Motor neuron (in vitro differentiated cells): Measurements from ENCODE around the gene AGAP1. TPM values are rescaled to one million over a fixed set of nuclear protein-coding genes. Genes with fewer than 3 reads are reported as not detected.

Experiments
- ATAC-seq, 8 experiments: fragments of 200-7000 bp; cut with Tn5 transposase; replicated peaks in 6 of 8; 2 replicates each; pipeline ENCODE4 v1.8.0; 2021; ENCODE audit warnings: mild to moderate bottlenecking in 8 of 8, moderate library complexity in 8 of 8
- H3K27ac ChIP-seq, 2 donors: fragments of 250-450 bp; sonication (Bioruptor Pico); 2 replicates each; pipeline ENCODE4 v1.9.0; 2021; ENCODE audit warnings: antibody characterized with exemption in 2 of 2, mild to moderate bottlenecking in 2 of 2, moderate library complexity in 1 of 2
- H3K4me1 ChIP-seq, 2 donors: fragments of 250-450 bp; sonication (Bioruptor Pico); replicated peaks in 1 of 2; 2 replicates each; pipeline ENCODE4 v1.6.1; 2021; ENCODE audit warnings: antibody characterized with exemption in 2 of 2, mild to moderate bottlenecking in 2 of 2, moderate library complexity in 1 of 2
- H3K4me3 ChIP-seq, 5 donors: fragments of 250-450 bp; sonication (Bioruptor Pico); 2 replicates each; pipeline ENCODE4 v1.9.0; 2021; ENCODE audit warnings: antibody characterized with exemption in 5 of 5, mild to moderate bottlenecking in 5 of 5, moderate library complexity in 4 of 5
- WGBS, 10 experiments: fragments of 450-650 bp; shearing (Covaris generic); methylation state at CpG; one replicate each; pipeline ENCODE4 v1.0.0; 2022; 5-methylcytosine and 5-hydroxymethylcytosine counted together
- in situ Hi-C, 9 experiments: fragments of 400-800 bp; cut with MboI; loops; one replicate each; pipeline ENCODE4 v1.15.0; 2021; ENCODE audit warnings: low sequenced_read_pairs in 9 of 9, low pct_unique_long_range_greater_than_20kb in 2 of 9; ENCODE audit not compliant: unreplicated experiment in 9 of 9
- total RNA-seq, 8 experiments: library from RNA; unstranded; fragments of 300-600 nt; gene quantifications; 2 replicates each; pipeline versions ENCODE4 v1.2.3 to v1.2.4, GENCODE V29; 2022

Gene AGAP1
- total RNA-seq, 8 experiments from 2014 or later: 5.9 to 51.1 (median 34.3) TPM

DNA sequence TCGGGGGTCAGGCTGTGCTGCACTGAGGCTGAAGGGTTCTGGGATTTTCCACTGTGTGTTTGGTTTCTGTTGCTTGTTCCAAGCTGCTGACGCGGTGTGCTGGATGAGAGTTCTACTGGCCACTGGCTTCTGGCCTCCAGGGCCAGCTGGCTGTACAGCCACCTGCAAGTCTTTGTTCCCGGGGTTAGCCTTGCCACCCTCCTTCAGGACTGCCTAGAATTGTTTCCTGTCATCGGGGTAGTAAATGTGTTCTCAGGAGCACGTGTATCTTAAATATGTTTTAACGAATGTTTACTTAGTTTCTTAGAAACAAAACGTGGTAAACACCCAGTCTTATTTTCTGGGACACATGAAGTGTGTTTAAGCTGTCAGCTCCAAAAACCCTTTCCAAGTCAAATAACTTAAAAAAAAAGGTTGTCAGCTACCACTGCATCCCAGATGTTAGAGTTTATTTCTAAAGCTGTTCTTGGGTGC is 231.2 kb downstream of the AGAP1 start:
- in situ Hi-C loops: loop anchor here in 4 of 9 experiments (25.0 kb wide), 3 partner anchors 113 to 588 kb away; no protein-coding TSS in a partner anchor

DNA sequence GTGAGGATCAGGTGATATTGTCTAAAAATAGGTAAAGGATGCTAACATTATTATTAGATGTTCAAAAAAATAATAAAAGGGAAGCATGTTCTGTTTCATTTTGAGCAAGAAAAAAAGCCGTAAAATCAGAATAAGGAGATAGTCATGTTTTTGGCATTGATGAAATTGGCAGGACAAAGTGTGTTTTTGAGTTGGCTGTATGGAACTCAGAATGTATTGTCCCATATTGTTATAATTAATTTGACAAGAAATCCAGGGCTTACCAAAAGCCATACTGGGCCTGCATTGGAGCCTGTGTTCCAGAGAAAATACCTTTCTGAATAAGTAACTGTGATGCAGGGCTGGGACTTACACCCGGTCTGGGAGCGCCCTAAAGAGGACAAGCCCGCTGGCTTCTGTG is 232.0 kb downstream of the AGAP1 start:
- no peak overlapping the region for H3K27ac ChIP-seq
- no peak for ATAC-seq
- H3K4me3 ChIP-seq: no peak overlapping the region
- H3K4me1 ChIP-seq: peaks cover 5 to 10% of the 10 kb centered on the region in 2 donors
- WGBS, 10 experiments: 42 to 100% (median 92%) methylated on average over 1 to 4 of the region's 4 CpGs; no CpG with 5 or more reads in 1 of the 10 experiments
- in situ Hi-C loops: loop anchor here in 4 of 9 experiments (25.0 kb wide), 3 partner anchors 114 to 589 kb away; no protein-coding TSS in a partner anchor

More for the DNA sequence above, 231.2 kb downstream of the AGAP1 start:
- no peak for ATAC-seq
- Histone ChIP-seq H3K4me1 (peaks cover 5 to 10% of the 10 kb centered on the region in 2 donors), H3K4me3 (no peak overlapping the region), H3K27ac (no peak overlapping the region)
- 30 to 86% (median 77%) methylated on average over 2 to 8 of the region's 8 CpGs; no CpG with 5 or more reads in 1 of the 10 experiments for WGBS, 10 experiments

DNA sequence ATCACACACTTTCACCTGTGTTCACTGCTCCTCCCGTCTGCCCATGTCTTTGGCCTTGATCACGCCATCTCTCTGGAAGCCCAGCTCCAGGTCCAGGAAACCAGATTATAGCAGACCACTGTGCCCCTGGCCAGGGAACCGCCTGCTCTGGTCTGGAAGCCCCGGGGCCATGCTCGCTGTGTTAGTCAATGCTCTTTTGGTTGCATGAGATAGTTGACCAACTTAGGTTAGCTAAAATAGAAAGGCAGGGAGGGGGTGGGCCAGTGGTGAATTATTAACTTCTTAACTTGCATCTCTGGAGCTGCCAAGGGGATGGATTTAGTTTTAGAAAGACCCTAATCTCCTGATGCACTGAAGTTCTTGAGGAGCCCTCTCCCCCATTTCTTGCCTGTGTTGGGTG is 232.7 kb downstream of the AGAP1 start:
- ATAC-seq: no peak
- in situ Hi-C loops: loop anchor here in 4 of 9 experiments (25.0 kb wide), 3 partner anchors 114 to 589 kb away; no protein-coding TSS in a partner anchor
- H3K4me1 ChIP-seq: peaks cover 9 to 10% of the 10 kb centered on the region in 2 donors
- 73 to 100% (median 100%) methylated on average over 1 to 5 of the region's 5 CpGs; no CpG with 5 or more reads in 4 of the 10 experiments for WGBS, 10 experiments
- no peak overlapping the region for H3K4me3 ChIP-seq
- H3K27ac ChIP-seq: no peak overlapping the region

DNA sequence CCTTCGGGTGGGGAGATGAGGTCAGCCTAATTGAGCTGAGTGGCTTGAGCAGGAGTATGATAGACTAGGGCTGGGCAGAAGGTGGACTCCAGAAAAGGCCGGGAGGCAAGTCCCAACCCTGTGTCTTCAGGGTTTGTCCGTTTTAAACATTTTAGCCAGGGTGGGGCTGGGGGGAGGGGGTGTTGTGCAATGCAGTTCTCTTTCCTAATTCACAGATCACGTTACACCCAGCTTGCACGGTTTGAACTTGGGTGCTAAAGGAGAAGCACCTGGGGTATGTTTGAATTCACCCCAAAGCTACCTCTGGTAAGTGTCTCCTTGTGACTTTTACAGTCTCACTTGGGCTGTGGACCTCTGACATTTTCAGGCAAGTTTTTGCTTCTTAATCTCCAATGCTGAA is 233.3 kb downstream of the AGAP1 start:
- ATAC-seq: peak in 3 of 8 experiments; percentile 52 to 90 (median 76)
- no peak overlapping the region for H3K4me3 ChIP-seq
- 7 to 100% (median 77%) methylated on average over 1 to 4 of the region's 5 CpGs; no CpG with 5 or more reads in 4 of the 10 experiments for WGBS, 10 experiments
- in situ Hi-C loops: loop anchor here in 4 of 9 experiments (25.0 kb wide), 3 partner anchors 115 to 590 kb away; no protein-coding TSS in a partner anchor
- no peak overlapping the region for H3K27ac ChIP-seq
- H3K4me1 ChIP-seq: peaks cover 9 to 10% of the 10 kb centered on the region in 2 donors

DNA sequence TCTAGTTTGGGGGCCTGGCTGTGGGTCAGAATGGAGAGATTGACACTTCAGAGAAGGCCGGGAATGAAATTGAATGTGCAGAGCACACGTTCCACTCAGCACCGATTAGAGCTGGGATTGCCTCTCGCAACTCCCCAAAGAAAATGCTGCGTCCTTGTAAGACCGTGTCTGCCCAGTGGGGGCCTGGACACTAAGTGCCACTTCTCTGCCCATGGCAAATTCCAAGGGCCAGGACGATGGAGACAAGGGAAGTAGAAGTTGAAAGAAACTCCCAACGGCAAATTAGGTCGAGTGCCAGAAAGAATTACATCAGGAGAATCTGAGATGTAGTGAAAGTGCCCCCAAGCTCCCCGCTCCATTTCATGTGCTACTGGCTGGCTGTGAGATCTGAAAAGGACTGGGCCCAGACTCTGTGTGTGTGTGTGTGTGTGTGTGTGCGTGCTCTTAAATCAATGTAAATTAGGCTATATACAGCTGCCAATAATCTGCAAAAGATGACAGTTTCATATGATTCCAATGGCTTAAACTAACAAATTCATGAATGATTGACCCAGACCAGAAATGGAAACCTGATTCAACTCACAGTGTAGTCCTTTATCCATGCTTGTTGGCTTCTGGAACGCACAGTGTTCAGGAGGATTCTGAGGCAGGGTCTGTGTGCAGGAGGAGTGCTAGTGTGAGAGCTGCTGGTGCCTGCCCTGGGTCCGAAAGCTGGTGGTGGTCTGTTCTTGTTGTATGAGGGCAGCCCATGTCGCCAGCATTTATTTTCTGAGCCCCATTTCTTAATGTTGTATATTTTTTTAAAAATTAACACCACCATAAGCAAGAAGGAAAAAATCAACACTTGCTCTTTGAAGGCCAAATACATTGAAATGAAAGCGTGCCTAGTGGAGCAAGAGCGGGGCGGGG is 234.3 kb downstream of the AGAP1 start:
- no peak for ATAC-seq
- H3K4me1 ChIP-seq: peaks cover 9 to 10% of the 10 kb centered on the region in 2 donors
- in situ Hi-C loops: loop anchor here in 4 of 9 experiments (25.0 kb wide), 3 partner anchors 116 to 591 kb away; no protein-coding TSS in a partner anchor
- H3K4me3 ChIP-seq: no peak overlapping the region
- 63 to 100% (median 95%) methylated on average over 1 to 13 of the region's 17 CpGs for WGBS, 10 experiments
- no peak overlapping the region for H3K27ac ChIP-seq

DNA sequence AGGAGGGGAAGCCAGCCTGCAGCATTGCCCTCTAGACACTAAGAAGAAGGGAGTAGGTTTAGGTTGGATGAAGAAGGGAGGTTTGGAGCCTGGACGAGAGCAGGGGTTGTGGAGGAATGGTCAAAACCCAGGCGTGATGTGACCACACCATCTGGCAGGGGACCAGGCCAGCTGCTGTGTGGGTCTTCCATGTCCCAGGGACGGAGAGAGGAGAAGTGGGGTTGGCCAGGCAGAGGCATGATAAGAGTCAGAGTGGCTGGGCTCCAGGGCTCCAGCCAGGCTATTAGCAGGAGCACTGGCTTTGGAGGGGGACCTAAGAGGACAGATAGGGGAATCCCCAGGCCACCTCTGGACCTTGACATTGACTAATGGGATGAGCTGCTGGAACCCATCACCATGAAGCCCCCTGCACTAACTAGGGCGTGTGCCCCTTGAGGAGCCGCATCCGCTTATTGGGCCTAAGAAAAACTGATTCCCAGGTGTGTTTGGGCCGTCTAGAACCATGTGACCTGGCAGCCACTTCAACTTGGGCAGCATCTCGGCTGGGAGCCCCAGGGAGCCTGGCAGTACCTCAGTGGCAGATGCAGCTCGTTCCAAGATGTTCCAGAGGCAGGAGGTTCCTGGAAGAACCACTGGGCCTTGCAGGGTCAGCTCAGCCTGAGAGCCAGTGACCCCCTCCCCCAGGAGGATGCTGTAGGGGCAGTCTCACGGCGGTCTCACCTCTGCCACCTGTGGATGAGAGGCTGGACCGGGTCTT is 235.1 kb downstream of the AGAP1 start:
- no peak for ATAC-seq
- Histone ChIP-seq H3K4me1 (peaks cover 9 to 10% of the 10 kb centered on the region in 2 donors), H3K4me3 (no peak overlapping the region), H3K27ac (no peak overlapping the region)
- in situ Hi-C loops: loop anchor here in 4 of 9 experiments (25.0 kb wide), 3 partner anchors 117 to 592 kb away; no protein-coding TSS in a partner anchor
- WGBS, 10 experiments: 84 to 100% (median 98%) methylated on average over 1 to 4 of the region's 12 CpGs; no CpG with 5 or more reads in 4 of the 10 experiments

DNA sequence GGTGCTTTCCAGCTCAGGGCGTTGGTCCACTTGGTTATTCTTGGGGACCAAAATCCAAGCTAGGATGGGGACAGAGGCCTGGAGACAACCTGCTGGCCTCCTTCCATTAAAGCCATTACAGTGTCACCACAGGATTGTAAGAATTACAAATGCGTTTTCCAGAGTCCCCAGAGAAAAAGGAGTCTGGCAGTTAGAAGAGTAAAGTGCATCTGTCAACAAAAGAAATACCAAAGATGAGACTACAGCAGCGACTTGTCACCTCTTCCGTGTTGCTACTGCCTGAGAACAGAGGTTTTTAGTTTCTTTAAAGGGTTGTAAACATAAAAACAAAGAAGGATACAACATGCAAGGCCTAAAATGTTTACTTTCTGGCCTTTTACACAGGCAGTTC is 235.7 kb downstream of the AGAP1 start:
- no peak overlapping the region for H3K27ac ChIP-seq
- in situ Hi-C loops: loop anchor here in 4 of 9 experiments (25.0 kb wide), 3 partner anchors 117 to 592 kb away; no protein-coding TSS in a partner anchor
- H3K4me3 ChIP-seq: no peak overlapping the region
- 61 to 93% (median 68%) methylated on average over 3 of the region's 4 CpGs; no CpG with 5 or more reads in 5 of the 10 experiments for WGBS, 10 experiments
- ATAC-seq: peak in 3 of 8 experiments; percentile 46 to 75 (median 54)
- peaks cover 9 to 10% of the 10 kb centered on the region in 2 donors for H3K4me1 ChIP-seq

DNA sequence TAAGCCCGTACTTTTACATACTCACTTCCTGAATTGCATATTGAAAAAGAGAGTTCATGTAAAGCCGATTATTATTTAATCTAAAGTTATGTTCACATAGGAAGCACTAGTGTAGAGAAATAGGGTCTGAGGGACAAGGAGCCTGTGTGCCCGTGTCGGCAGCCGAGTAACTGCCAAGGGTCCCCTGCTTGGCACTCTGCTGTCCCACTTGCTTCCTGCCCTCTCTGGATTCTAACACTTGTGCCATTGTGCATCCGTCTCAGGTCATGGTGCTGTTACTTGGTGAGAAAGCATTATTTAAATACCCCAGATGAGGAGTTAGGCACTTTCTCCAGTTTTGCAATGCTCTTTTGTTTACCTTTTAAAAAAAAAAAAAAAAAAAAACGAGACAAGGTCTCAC is 236.3 kb downstream of the AGAP1 start:
- in situ Hi-C loops: loop anchor here in 4 of 9 experiments (25.0 kb wide), 3 partner anchors 118 to 593 kb away; no protein-coding TSS in a partner anchor
- Histone ChIP-seq H3K4me3 (no peak overlapping the region), H3K27ac (no peak overlapping the region), H3K4me1 (peaks cover 9 to 10% of the 10 kb centered on the region in 2 donors)
- WGBS, 10 experiments: 14 to 100% (median 90%) methylated on average over 1 to 6 of the region's 7 CpGs; no CpG with 5 or more reads in 1 of the 10 experiments
- ATAC-seq: peak in 1 of 8 experiments; percentile 8

DNA sequence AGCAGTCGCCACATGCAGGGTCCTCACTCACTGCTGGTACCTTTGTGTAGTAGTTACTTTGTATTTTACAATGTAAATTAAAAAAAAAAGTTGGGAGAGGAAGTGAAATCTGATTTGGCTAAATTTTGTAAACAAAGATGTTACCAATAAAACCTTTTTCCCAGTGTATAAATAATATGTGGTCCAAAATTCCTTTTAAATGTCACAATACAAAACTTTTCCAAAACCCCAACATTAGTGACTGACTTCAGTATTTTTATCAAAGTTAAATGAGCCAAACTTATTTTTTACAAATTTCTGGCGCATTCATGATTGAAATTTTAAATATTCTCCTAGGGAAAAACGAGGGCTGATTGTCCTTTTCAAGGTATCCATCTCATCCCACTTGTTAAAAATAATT is 239.9 kb downstream of the AGAP1 start:
- 42 to 100% (median 81%) methylated on average over 1 to 3 of the region's 3 CpGs for WGBS, 10 experiments
- in situ Hi-C loops: loop anchor here in 4 of 9 experiments (25.0 kb wide), 3 partner anchors 121 to 596 kb away; no protein-coding TSS in a partner anchor
- no peak overlapping the region for H3K27ac ChIP-seq
- ATAC-seq: no peak
- H3K4me1 ChIP-seq: peaks cover 9 to 10% of the 10 kb centered on the region in 2 donors
- no peak overlapping the region for H3K4me3 ChIP-seq

DNA sequence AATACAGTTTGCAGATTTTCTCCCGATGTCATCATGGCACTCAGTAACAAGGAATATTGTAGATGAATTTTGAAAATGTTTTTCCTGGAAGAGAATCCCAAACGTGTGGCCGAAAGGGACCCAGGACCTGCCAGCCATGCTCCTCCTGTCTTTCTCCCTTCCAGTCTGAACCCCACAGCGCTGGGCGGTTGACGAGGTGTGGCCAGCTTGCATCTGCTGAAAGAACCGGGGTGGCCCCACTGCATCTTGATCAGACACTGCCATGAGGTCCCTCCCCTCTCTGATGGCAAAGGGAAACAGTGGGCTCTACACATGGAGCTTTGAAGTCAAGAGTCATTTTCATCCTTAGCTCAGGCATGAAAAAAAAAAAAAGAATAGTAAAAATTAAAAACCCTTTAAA is 240.3 kb downstream of the AGAP1 start:
- ATAC-seq: no peak
- in situ Hi-C loops: loop anchor here in 4 of 9 experiments (25.0 kb wide), 3 partner anchors 122 to 597 kb away; no protein-coding TSS in a partner anchor
- Histone ChIP-seq H3K4me3 (no peak overlapping the region), H3K27ac (no peak overlapping the region), H3K4me1 (peaks cover 6 to 7% of the 10 kb centered on the region in 2 donors)
- WGBS, 10 experiments: 0 to 88% (median 67%) methylated on average over 1 to 7 of the region's 7 CpGs; no CpG with 5 or more reads in 2 of the 10 experiments

DNA sequence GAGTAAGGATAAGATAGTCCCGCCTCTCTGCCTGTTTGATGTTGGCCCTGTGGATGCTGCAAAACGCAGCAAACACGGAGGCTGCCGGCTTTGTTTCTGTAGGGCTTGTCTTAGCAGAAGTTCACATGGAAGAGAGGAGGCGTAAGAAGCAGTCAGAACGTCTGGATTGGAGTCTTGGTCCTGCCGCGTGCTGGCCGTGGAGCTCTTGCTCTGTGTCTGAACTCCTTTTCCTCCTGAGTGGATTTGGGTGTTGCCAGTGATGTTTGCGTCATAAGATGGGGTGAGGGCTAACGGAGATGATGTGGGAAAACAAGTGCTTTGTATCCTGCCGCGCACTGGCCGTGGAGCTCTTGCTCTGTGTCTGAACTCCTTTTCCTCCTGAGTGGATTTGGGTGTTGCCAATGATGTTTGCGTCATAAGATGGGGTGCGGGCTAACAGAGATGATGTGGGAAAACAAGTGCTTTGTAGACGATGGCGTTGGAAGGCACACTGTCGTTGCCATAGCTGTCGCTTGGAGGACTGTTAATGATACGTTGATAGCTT is 240.9 kb downstream of the AGAP1 start:
- H3K27ac ChIP-seq: no peak overlapping the region
- WGBS, 10 experiments: 26 to 93% (median 69%) methylated on average over 3 to 15 of the region's 21 CpGs; no CpG with 5 or more reads in 1 of the 10 experiments
- no peak overlapping the region for H3K4me3 ChIP-seq
- in situ Hi-C loops: loop anchor here in 4 of 9 experiments (25.0 kb wide), 3 partner anchors 122 to 597 kb away; no protein-coding TSS in a partner anchor
- ATAC-seq: peak in 1 of 8 experiments; percentile 59
- H3K4me1 ChIP-seq: peaks cover under 1 to 4% of the 10 kb centered on the region in 2 donors

DNA sequence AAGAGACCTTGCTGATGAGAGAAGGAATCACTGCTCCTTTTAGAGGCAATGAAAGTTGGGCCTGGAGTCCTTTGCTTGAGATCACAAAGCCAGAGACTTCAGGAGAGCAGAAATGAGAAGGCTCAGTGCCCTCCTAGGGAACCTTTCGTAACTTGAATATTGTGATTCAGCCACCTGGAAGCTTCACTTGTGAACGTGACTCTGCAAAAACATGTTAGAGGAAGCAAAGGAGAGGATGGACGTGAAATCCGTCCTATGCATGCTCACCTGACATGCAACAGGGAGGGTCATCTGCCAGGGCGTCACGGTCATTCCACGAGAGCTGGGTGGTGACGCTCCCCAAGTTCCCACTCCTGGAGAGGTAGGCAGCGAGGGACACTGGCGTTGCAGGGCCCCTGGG is 243.6 kb downstream of the AGAP1 start:
- H3K27ac ChIP-seq: no peak overlapping the region
- WGBS, 10 experiments: 60 to 100% (median 80%) methylated on average over 1 to 9 of the region's 10 CpGs; no CpG with 5 or more reads in 4 of the 10 experiments
- no peak for ATAC-seq
- H3K4me1 ChIP-seq: no peaks in the 10 kb centered on the region
- no peak overlapping the region for H3K4me3 ChIP-seq
- in situ Hi-C loops: loop anchor here in 4 of 9 experiments (25.0 kb wide), 3 partner anchors 125 to 600 kb away; no protein-coding TSS in a partner anchor
